ENCODE results near the gene POLRMT. TPM values are rescaled to one million over a fixed set of nuclear protein-coding genes. Genes with fewer than 3 reads are reported as not detected.

Gene POLRMT
- total and polyA plus RNA-seq, 4 donors = 10.1 to 76.6 (median 26.6) TPM

- no peaks in the 10 kb centered on the region for H3K36me3 ChIP-seq (ENCODE audit: control insufficient read depth in 1 of 2, insufficient read depth in 2 of 2, low read length in 1 of 2)
- WGBS, 2 donors = 78% methylated on average over 48 to 50 of the region's 50 CpGs
- H3K27me3 ChIP-seq (ENCODE audit: control insufficient read depth in 1 of 2, insufficient read depth in 2 of 2, low read length in 1 of 2) = no peaks in the 10 kb centered on the region
- no peak for ATAC-seq (ENCODE audit: low FRiP score)
- no peak for DNase-seq
- no peak overlapping the region for H3K4me3 ChIP-seq (ENCODE audit: low read length in 2 of 2)
- no peak overlapping the region for H3K27ac ChIP-seq (ENCODE audit: low read depth in 1 of 2, low read length in 2 of 2)
- intact Hi-C loops (cut with DNase I) = no loop called here
- no peaks in the 10 kb centered on the region for H3K4me1 ChIP-seq (ENCODE audit: control insufficient read depth in 1 of 2, insufficient read depth in 2 of 2, low read length in 2 of 2)
- H3K9me3 ChIP-seq (ENCODE audit: control insufficient read depth, low read length) = no peaks in the 10 kb centered on the region
These were observed 25.8 kb upstream of the POLRMT start for GRCh38 chr19:658916-659839.

- no peak for DNase-seq
- intact Hi-C loops (cut with DNase I) = no loop called here
- H3K4me1 ChIP-seq (ENCODE audit: control insufficient read depth in 1 of 2, insufficient read depth in 2 of 2, low read length in 2 of 2) = no peaks in the 10 kb centered on the region
- no peaks in the 10 kb centered on the region for H3K27me3 ChIP-seq (ENCODE audit: control insufficient read depth in 1 of 2, insufficient read depth in 2 of 2, low read length in 1 of 2)
- H3K27ac ChIP-seq (ENCODE audit: low read depth in 1 of 2, low read length in 2 of 2) = no peak overlapping the region
- no peak for ATAC-seq (ENCODE audit: low FRiP score)
- H3K36me3 ChIP-seq (ENCODE audit: control insufficient read depth in 1 of 2, insufficient read depth in 2 of 2, low read length in 1 of 2) = no peaks in the 10 kb centered on the region
- no peak overlapping the region for H3K4me3 ChIP-seq (ENCODE audit: low read length in 2 of 2)
- no peaks in the 10 kb centered on the region for H3K9me3 ChIP-seq (ENCODE audit: control insufficient read depth, low read length)
- 77 to 79% methylated on average over 33 of the region's 33 CpGs for WGBS, 2 donors
These were observed 24.9 kb upstream of the POLRMT start for GRCh38 chr19:658059-658839.

DNA sequence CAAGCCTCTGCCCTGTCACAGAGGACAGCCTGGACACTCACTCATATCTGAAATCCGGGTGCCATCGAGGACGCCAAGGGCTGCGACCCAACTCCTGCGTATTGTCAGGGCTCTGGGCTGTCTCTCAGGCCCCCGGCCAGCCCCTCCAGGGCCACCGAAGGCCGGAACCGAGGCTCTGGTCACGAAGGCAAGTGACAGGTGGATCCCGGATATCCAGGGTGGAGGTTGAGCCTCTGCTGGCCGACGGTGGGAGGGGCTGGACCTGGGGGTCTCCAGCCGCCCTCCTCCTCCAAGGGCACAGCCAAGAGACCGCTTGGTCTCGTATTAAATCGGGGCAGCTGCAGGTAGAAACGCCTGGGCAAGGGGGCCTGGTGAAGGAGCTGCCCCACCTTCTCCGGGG is 24.3 kb upstream of the POLRMT start:
- Histone ChIP-seq H3K9me3 (ENCODE audit: control insufficient read depth, low read length) (no peaks in the 10 kb centered on the region), H3K27me3 (ENCODE audit: control insufficient read depth in 1 of 2, insufficient read depth in 2 of 2, low read length in 1 of 2) (no peaks in the 10 kb centered on the region), H3K36me3 (ENCODE audit: control insufficient read depth in 1 of 2, insufficient read depth in 2 of 2, low read length in 1 of 2) (no peaks in the 10 kb centered on the region), H3K4me1 (ENCODE audit: control insufficient read depth in 1 of 2, insufficient read depth in 2 of 2, low read length in 2 of 2) (no peaks in the 10 kb centered on the region), H3K4me3 (ENCODE audit: low read length in 2 of 2) (no peak overlapping the region), H3K27ac (ENCODE audit: low read depth in 1 of 2, low read length in 2 of 2) (no peak overlapping the region)
- no peak for DNase-seq
- intact Hi-C loops (cut with DNase I) = no loop called here
- no peak for ATAC-seq (ENCODE audit: low FRiP score)
- 84% methylated on average over 19 of the region's 19 CpGs for WGBS, 2 donors

- WGBS, 2 donors = 82 to 85% methylated on average over 43 of the region's 43 CpGs
- H3K27ac ChIP-seq (ENCODE audit: low read depth in 1 of 2, low read length in 2 of 2) = no peak overlapping the region
These were observed 23.6 kb upstream of the POLRMT start for GRCh38 chr19:656751-657559.

GRCh38 chr19:655691-656090 is 22.4 kb upstream of the POLRMT start:
- no peaks in the 10 kb centered on the region for H3K4me1 ChIP-seq (ENCODE audit: control insufficient read depth in 1 of 2, insufficient read depth in 2 of 2, low read length in 2 of 2)
- no peaks in the 10 kb centered on the region for H3K27me3 ChIP-seq (ENCODE audit: control insufficient read depth in 1 of 2, insufficient read depth in 2 of 2, low read length in 1 of 2)
- no peaks in the 10 kb centered on the region for H3K9me3 ChIP-seq (ENCODE audit: control insufficient read depth, low read length)
- ATAC-seq (ENCODE audit: low FRiP score) (no peak), DNase-seq (no peak)
- peaks cover 0 to 2% of the 10 kb centered on the region in 2 donors for H3K36me3 ChIP-seq (ENCODE audit: control insufficient read depth in 1 of 2, insufficient read depth in 2 of 2, low read length in 1 of 2)
- H3K27ac ChIP-seq (ENCODE audit: low read depth in 1 of 2, low read length in 2 of 2) = no peak overlapping the region
- H3K4me3 ChIP-seq (ENCODE audit: low read length in 2 of 2) = no peak overlapping the region
- intact Hi-C loops (cut with DNase I) = no loop called here
- WGBS, 2 donors = 75 to 78% methylated on average over 17 of the region's 17 CpGs

More at GRCh38 chr19:656751-657559, 23.6 kb upstream of the POLRMT start:
- Histone ChIP-seq H3K4me1 (ENCODE audit: control insufficient read depth in 1 of 2, insufficient read depth in 2 of 2, low read length in 2 of 2) (no peaks in the 10 kb centered on the region), H3K4me3 (ENCODE audit: low read length in 2 of 2) (no peak overlapping the region), H3K36me3 (ENCODE audit: control insufficient read depth in 1 of 2, insufficient read depth in 2 of 2, low read length in 1 of 2) (no peaks in the 10 kb centered on the region), H3K9me3 (ENCODE audit: control insufficient read depth, low read length) (no peaks in the 10 kb centered on the region), H3K27me3 (ENCODE audit: control insufficient read depth in 1 of 2, insufficient read depth in 2 of 2, low read length in 1 of 2) (no peaks in the 10 kb centered on the region)
- ATAC-seq (ENCODE audit: low FRiP score) = no peak
- intact Hi-C loops (cut with DNase I) = no loop called here
- DNase-seq = no peak

- Histone ChIP-seq H3K4me1 (ENCODE audit: control insufficient read depth in 1 of 2, insufficient read depth in 2 of 2, low read length in 2 of 2) (no peaks in the 10 kb centered on the region), H3K36me3 (ENCODE audit: control insufficient read depth in 1 of 2, insufficient read depth in 2 of 2, low read length in 1 of 2) (peaks cover 0 to 2% of the 10 kb centered on the region in 2 donors), H3K27me3 (ENCODE audit: control insufficient read depth in 1 of 2, insufficient read depth in 2 of 2, low read length in 1 of 2) (no peaks in the 10 kb centered on the region), H3K27ac (ENCODE audit: low read depth in 1 of 2, low read length in 2 of 2) (no peak overlapping the region), H3K4me3 (ENCODE audit: low read length in 2 of 2) (no peak overlapping the region), H3K9me3 (ENCODE audit: control insufficient read depth, low read length) (no peaks in the 10 kb centered on the region)
- 85 to 88% methylated on average over 17 of the region's 17 CpGs for WGBS, 2 donors
- intact Hi-C loops (cut with DNase I) = no loop called here
- DNase-seq (no peak), ATAC-seq (ENCODE audit: low FRiP score) (no peak)
These were observed 20.1 kb upstream of the POLRMT start for GRCh38 chr19:653425-653824.

DNA sequence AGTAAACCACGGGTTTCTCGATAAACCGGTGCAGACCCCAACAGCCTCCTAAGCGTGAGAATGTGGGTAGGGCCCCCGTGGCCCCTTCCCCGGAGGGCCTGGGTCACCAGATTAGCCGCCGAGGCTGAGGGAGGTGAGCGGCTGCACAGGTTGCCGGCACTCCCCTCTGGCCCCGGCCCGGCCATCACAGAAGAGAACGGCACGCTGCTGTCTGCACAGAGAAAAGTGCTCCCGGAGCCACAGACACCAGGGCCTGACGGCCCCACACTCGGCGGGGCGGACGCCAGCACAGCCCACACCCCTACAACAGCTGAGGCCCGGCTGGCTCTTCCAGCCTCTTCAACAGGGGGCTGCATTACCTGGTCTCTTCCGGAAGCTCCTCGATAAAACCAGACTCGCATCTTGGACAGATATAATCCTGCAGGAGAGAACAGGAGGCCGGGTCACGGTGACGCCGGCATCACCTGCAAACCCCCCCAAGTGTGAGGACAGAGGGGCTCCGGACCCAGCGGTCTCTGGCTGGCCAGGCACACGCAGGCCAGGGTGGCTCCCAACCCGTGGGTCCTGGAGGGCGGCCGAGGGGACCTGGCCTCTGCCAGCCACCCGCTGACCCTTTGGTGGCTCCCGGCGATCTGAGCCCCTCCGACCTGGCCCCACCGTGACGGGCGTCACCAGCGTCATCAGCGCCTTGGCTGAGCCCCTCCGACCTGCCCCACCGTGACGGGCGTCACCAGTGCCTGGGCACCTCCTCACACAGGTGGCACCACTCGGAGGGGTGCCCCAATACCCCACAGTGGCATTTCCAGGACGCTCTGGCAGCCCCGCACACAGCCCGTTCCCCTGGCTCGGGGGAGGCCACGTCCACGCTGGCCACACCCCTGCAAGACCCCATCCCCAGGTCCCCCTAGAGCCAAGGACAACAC is 19.4 kb upstream of the POLRMT start:
- WGBS, 2 donors = 91 to 92% methylated on average over 53 to 54 of the region's 54 CpGs
- peak; percentile 3 for ATAC-seq (ENCODE audit: low FRiP score)
- no peak for DNase-seq
- Histone ChIP-seq H3K4me1 (ENCODE audit: control insufficient read depth in 1 of 2, insufficient read depth in 2 of 2, low read length in 2 of 2) (no peaks in the 10 kb centered on the region), H3K27ac (ENCODE audit: low read depth in 1 of 2, low read length in 2 of 2) (no peak overlapping the region), H3K36me3 (ENCODE audit: control insufficient read depth in 1 of 2, insufficient read depth in 2 of 2, low read length in 1 of 2) (peaks cover 0 to 2% of the 10 kb centered on the region in 2 donors), H3K27me3 (ENCODE audit: control insufficient read depth in 1 of 2, insufficient read depth in 2 of 2, low read length in 1 of 2) (no peaks in the 10 kb centered on the region), H3K4me3 (ENCODE audit: low read length in 2 of 2) (no peak overlapping the region), H3K9me3 (ENCODE audit: control insufficient read depth, low read length) (no peaks in the 10 kb centered on the region)
- intact Hi-C loops (cut with DNase I) = no loop called here
